HFFc6 (cell line): ENCODE results near the gene SERP1. TPM values are rescaled to one million over a fixed set of nuclear protein-coding genes. Genes with fewer than 3 reads are reported as not detected.

ENCODE experiments used
- DNase-seq: peaks from one replicate; pipeline ENCODE4 v3.0.0-alpha.2; 2018
- H3K27ac Mint-ChIP-seq: 2 replicates; pipeline ENCODE4 v1.8.0; 2020; ENCODE audit warnings: mild to moderate bottlenecking, mixed read lengths
- H3K27me3 Mint-ChIP-seq: 2 replicates; pipeline ENCODE4 v1.8.0; 2021; ENCODE audit warnings: mild to moderate bottlenecking, moderate library complexity, mixed read lengths; ENCODE audit not compliant: insufficient read depth
- H3K36me3 Mint-ChIP-seq: 2 replicates; pipeline ENCODE4 v1.8.0; 2021; ENCODE audit warnings: low read depth, mixed read lengths
- H3K4me1 Mint-ChIP-seq: 2 replicates; pipeline ENCODE4 v1.8.0; 2020; ENCODE audit warnings: low read depth, mixed read lengths
- H3K4me3 Mint-ChIP-seq: 2 replicates; pipeline ENCODE4 v1.8.0; 2020; ENCODE audit warnings: mild to moderate bottlenecking, moderate library complexity, mixed read lengths
- H3K9me3 Mint-ChIP-seq: 2 replicates; pipeline ENCODE4 v1.8.0; 2020; ENCODE audit warnings: mild to moderate bottlenecking, mixed read lengths
- long read RNA-seq: library from polyadenylated mRNA; unstranded; transcript quantifications from one replicate; pipeline ENCODE4 v2.0.0, GENCODE V29; 2019
- total RNA-seq, 6 experiments: library from RNA; stranded (reverse); fragmentation: NEBNext Ultra II Directional; extraction: Animal tissue kit (Norgen Biotek cat#: 25700); gene quantifications; 2 replicates in 1 of 6; 3 replicates in 5 of 6; pipeline ENCODE4 v1.2.3, GENCODE V29; 2021
- TF ChIP-seq, protein P1 (sequence below): fragments of 200-600 bp; sonication (generic); IDR thresholded peaks from 2 replicates; pipeline ENCODE4 v1.5.0; 2021; ENCODE audit warnings: antibody characterized with exemption, mild to moderate bottlenecking

Gene SERP1
- total RNA-seq, result 100 to 1,000 TPM; 108 to 122 (median 112) TPM
- long read RNA-seq, transcript SERP1-201 (3 exons, 3,171 nt), result major isoform, 292 of 315 reads
- long read RNA-seq, partial matches to known transcripts, result 2 of 315 reads
- long read RNA-seq, other reads (novel, unspliced or antisense), result 19 of 315 reads

DNA sequence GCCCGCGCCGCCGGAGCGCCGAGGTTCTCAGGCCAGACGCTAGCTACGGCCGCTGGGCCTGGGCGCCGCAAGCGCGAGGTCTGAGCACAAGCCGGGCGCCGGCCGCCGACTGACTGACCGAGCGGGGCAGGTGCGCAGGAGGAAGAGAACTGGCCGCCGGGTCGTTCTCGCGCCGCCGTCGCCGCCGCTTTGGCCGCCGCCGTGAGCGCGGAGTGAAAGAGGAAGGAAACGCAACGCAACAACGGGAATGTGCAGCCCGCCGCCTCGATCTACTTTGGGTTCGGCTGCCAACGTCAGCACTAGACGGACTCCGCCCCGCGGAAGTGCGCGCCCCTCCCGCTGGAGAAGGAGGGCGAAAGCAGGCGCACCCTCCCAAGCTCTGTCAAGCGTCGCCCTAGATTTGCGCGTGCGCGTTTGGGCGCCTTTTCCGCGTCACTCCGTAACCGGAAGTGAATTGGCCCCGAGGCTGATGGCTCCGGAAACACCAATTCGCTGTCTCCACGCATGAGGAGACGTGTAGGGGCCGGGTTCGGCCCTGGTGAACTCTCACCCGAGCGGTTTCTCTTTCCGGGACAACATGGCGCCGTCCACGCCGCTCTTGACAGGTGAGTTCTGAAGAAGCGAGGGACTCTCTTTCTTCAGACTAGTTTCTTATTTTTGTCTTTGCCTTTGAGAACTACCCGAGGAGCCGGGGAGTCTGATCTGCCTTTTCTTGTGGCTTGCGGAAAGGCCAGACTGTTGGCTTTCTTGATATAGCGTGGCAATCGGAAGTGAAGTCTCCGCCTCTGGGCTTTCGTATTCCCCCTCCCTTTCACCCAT, at the start of gene SERP1, which contains the start of gene EIF2A:
Gene SERP1, minus strand, starts transcription at position 271 of the 819 bp plus-strand sequence. CDS start 361 bp downstream, outside the sequence.
Gene EIF2A, plus strand, starts transcription at position 562 of the 819 bp plus-strand sequence. Its CDS starts 16 bp downstream, at position 578.
- H3K4me3 Mint-ChIP-seq, result peak within 1 kb of the TSS; percentile 99
- TF ChIP-seq, protein P1, sequence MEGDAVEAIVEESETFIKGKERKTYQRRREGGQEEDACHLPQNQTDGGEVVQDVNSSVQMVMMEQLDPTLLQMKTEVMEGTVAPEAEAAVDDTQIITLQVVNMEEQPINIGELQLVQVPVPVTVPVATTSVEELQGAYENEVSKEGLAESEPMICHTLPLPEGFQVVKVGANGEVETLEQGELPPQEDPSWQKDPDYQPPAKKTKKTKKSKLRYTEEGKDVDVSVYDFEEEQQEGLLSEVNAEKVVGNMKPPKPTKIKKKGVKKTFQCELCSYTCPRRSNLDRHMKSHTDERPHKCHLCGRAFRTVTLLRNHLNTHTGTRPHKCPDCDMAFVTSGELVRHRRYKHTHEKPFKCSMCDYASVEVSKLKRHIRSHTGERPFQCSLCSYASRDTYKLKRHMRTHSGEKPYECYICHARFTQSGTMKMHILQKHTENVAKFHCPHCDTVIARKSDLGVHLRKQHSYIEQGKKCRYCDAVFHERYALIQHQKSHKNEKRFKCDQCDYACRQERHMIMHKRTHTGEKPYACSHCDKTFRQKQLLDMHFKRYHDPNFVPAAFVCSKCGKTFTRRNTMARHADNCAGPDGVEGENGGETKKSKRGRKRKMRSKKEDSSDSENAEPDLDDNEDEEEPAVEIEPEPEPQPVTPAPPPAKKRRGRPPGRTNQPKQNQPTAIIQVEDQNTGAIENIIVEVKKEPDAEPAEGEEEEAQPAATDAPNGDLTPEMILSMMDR, result no peak
- peak; percentile 99 for DNase-seq
- H3K27ac Mint-ChIP-seq, result peak within 1 kb of the TSS; percentile 96
- peaks cover 1% of the 10 kb centered on the region for H3K27me3 Mint-ChIP-seq
- peaks cover 30% of the 10 kb centered on the region for H3K36me3 Mint-ChIP-seq
- H3K4me1 Mint-ChIP-seq, result peaks cover 53% of the 10 kb centered on the region
- no peaks in the 10 kb centered on the region for H3K9me3 Mint-ChIP-seq

GRCh38 chr3:150594150-150594549, 47.9 kb upstream of the SERP1 start:
- TF ChIP-seq, protein P1, result no peak
- no peaks in the 10 kb centered on the region for H3K36me3 Mint-ChIP-seq
- peaks cover 21% of the 10 kb centered on the region for H3K4me1 Mint-ChIP-seq
- H3K27me3 Mint-ChIP-seq, result peaks cover 3% of the 10 kb centered on the region; the same call in 1 of the 2 replicates
- no peak overlapping the region for H3K27ac Mint-ChIP-seq
- H3K4me3 Mint-ChIP-seq, result no peak overlapping the region
- DNase-seq, result no peak
- H3K9me3 Mint-ChIP-seq, result no peaks in the 10 kb centered on the region

DNA sequence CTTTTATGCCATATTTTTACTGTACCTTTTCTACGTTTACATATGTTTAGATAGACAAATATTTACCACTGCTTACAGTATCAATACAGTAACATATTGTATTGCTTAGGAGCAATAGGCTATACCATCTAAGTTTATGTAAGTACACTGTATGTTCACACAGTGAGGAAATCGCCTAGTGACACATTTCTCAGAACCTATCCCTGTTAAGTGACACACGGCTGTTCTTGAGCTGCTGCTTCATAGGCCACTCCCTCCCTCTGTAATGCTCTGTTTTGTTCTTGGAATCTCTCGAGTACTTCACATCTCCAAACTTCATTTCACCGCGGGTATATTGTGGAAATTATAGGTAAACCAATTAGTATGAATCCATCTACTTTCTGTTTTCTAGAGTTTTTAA, 43.5 kb upstream of the SERP1 start:
- Mint-ChIP-seq H3K4me1 (peaks cover 8% of the 10 kb centered on the region; the same call in 1 of the 2 replicates), H3K9me3 (no peaks in the 10 kb centered on the region), H3K36me3 (no peaks in the 10 kb centered on the region; the same call in 1 of the 2 replicates), H3K27ac (no peak overlapping the region), H3K4me3 (no peak overlapping the region), H3K27me3 (peaks cover 3% of the 10 kb centered on the region; the same call in 1 of the 2 replicates)
- DNase-seq, result no peak
- TF ChIP-seq, protein P1, result no peak

GRCh38 chr3:150588027-150588830, 41.9 kb upstream of the SERP1 start:
- H3K27me3 Mint-ChIP-seq, result peaks cover 2% of the 10 kb centered on the region; the same call in 1 of the 2 replicates
- no peaks in the 10 kb centered on the region for H3K9me3 Mint-ChIP-seq
- TF ChIP-seq, protein P1, result no peak
- peaks cover 8% of the 10 kb centered on the region; the same call in 1 of the 2 replicates for H3K4me1 Mint-ChIP-seq
- no peak overlapping the region for H3K4me3 Mint-ChIP-seq
- H3K36me3 Mint-ChIP-seq, result no peaks in the 10 kb centered on the region; the same call in 1 of the 2 replicates
- H3K27ac Mint-ChIP-seq, result no peak overlapping the region
- DNase-seq, result no peak

DNA sequence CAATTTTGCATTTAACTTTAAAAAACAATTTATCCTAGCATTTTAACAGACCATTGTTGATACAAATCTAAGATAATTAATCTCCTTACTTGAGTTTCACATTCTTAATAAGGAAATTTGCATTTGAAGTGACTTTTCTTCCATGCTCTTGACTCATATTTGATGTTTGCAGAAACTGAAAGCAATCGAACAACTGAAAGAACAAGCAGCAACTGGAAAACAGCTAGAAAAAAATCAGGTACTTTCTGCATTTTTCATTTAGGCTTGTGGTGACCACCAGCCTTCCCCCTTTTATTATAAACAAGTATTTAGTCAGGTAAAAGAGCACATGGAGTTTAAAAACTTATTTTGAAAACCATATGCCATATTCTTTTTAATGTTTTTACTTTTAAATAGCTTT, 36.7 kb upstream of the SERP1 start:
- TF ChIP-seq, protein P1, result no peak
- no peaks in the 10 kb centered on the region; the same call in 1 of the 2 replicates for H3K36me3 Mint-ChIP-seq
- H3K4me3 Mint-ChIP-seq, result no peak overlapping the region
- H3K9me3 Mint-ChIP-seq, result no peaks in the 10 kb centered on the region
- DNase-seq, result no peak
- no peak overlapping the region for H3K27ac Mint-ChIP-seq
- H3K4me1 Mint-ChIP-seq, result no peaks in the 10 kb centered on the region
- no peaks in the 10 kb centered on the region for H3K27me3 Mint-ChIP-seq
